HG03039 (cell line): ENCODE data around the gene EIF5A.
A peak's percentile ranks its signal among the peaks of the same experiment; 100 is the strongest.
"Not testable (repeated sequence)": the region's sequence is repeated elsewhere in the genome, so short reads cannot be mapped to it uniquely, and the experiment has no call there.

Experiments used
- ATAC-seq: cut with Tn5 transposase; IDR thresholded peaks from one replicate; pipeline ENCODE4 v1.9.1; 2021; ENCODE audit warnings: mild to moderate bottlenecking, moderate library complexity; ENCODE audit not compliant: unreplicated experiment

The EIF5A gene

GRCh38 chr17:7329374-7329996 lies 22.1 kb downstream of the EIF5A start:
- peak; percentile 53 for ATAC-seq

- ATAC-seq, result peak; percentile 30
Measured at GRCh38 chr17:7329997-7330637, 22.7 kb downstream of the EIF5A start.

GRCh38 chr17:7330638-7331015 lies 23.2 kb downstream of the EIF5A start:
- no peak for ATAC-seq

GRCh38 chr17:7332111-7332510 lies 24.7 kb downstream of the EIF5A start:
- ATAC-seq, result no peak

GRCh38 chr17:7332600-7333069 lies 25.2 kb downstream of the EIF5A start:
- not testable (repeated sequence) for ATAC-seq

GRCh38 chr17:7334938-7335538 lies 27.6 kb downstream of the EIF5A start:
- ATAC-seq, result no peak

- ATAC-seq, result not testable (repeated sequence)
Measured at GRCh38 chr17:7335765-7336164, 28.3 kb downstream of the EIF5A start.

- ATAC-seq, result peak; percentile 47
Measured at GRCh38 chr17:7336240-7337175, 29.1 kb downstream of the EIF5A start, which contains the start of gene ACAP1. TSS of gene ACAP1 (plus strand) at chr17:7336529. CDS start at chr17:7336735, 206 bp downstream.

GRCh38 chr17:7337600-7337999 lies 30.2 kb downstream of the EIF5A start:
- not testable (repeated sequence) for ATAC-seq

- no peak for ATAC-seq
Measured at GRCh38 chr17:7340179-7340578, 32.8 kb downstream of the EIF5A start.

- no peak for ATAC-seq
Measured at GRCh38 chr17:7341842-7342241, 34.4 kb downstream of the EIF5A start.

GRCh38 chr17:7343250-7343649 lies 35.8 kb downstream of the EIF5A start:
- no peak for ATAC-seq

GRCh38 chr17:7346761-7347614 lies 39.6 kb downstream of the EIF5A start:
- ATAC-seq, result no peak

- ATAC-seq, result no peak
Measured at GRCh38 chr17:7347630-7348477, 40.4 kb downstream of the EIF5A start.

GRCh38 chr17:7348478-7349242 lies 41.2 kb downstream of the EIF5A start:
- no peak for ATAC-seq

GRCh38 chr17:7351665-7352502 lies 44.5 kb downstream of the EIF5A start, which contains the start of gene KCTD11:
TSS of gene KCTD11 (plus strand) at chr17:7352162.
- peak; percentile 50 for ATAC-seq

GRCh38 chr17:7352503-7352889 lies 45.1 kb downstream of the EIF5A start:
- ATAC-seq, result no peak
